GM23338 (cell line): ENCODE results near the gene ZDHHC8. TPM values are rescaled to one million over a fixed set of nuclear protein-coding genes. Genes with fewer than 3 reads are reported as not detected.

ENCODE experiments used
- ATAC-seq: fragments of 200-7000 bp; cut with Tn5 transposase; 3 replicates; pipeline ENCODE4 v1.9.1; 2020
- DNase-seq: peaks from one replicate; pipeline ENCODE4 v3.0.0-alpha.2; 2015; ENCODE audit warnings: low spot score
- H2AFZ ChIP-seq: fragments of 200-600 bp; sonication (generic); 2 replicates; pipeline ENCODE4 v1.8.0; 2016; ENCODE audit warnings: antibody characterized with exemption, mild to moderate bottlenecking, moderate library complexity
- H3F3A ChIP-seq: fragments of 200-600 bp; sonication (generic); replicated peaks from 2 replicates; pipeline ENCODE4 v1.8.0; 2017; ENCODE audit warnings: antibody characterized with exemption, mixed run types, low read depth
- H3K27ac ChIP-seq: fragments of 200-600 bp; sonication (generic); 2 replicates; pipeline ENCODE4 v1.6.1; 2016; ENCODE audit warnings: low read depth
- H3K27me3 ChIP-seq: fragments of 200-600 bp; sonication (generic); 2 replicates; pipeline ENCODE4 v1.8.0; 2016; ENCODE audit warnings: mild to moderate bottlenecking, mixed run types, moderate library complexity; ENCODE audit not compliant: insufficient read depth
- H3K36me3 ChIP-seq: fragments of 200-600 bp; sonication (generic); 2 replicates; pipeline ENCODE4 v1.8.0; 2016; ENCODE audit warnings: mild to moderate bottlenecking; ENCODE audit not compliant: insufficient read depth
- H3K4me1 ChIP-seq: fragments of 200-600 bp; sonication (generic); 2 replicates; pipeline ENCODE4 v1.8.0; 2016; ENCODE audit warnings: mild to moderate bottlenecking, moderate library complexity; ENCODE audit not compliant: insufficient read depth
- H3K4me2 ChIP-seq: fragments of 200-600 bp; sonication (generic); 2 replicates; pipeline ENCODE4 v1.7.1; 2017; ENCODE audit warnings: mixed run types
- H3K4me3 ChIP-seq: fragments of 200-600 bp; sonication (generic); 2 replicates; pipeline ENCODE4 v1.6.1; 2016; ENCODE audit warnings: mixed run types
- H3K79me2 ChIP-seq: fragments of 200-600 bp; sonication (generic); replicated peaks from 2 replicates; pipeline ENCODE4 v1.8.0; 2017; ENCODE audit warnings: mild to moderate bottlenecking; ENCODE audit not compliant: insufficient read depth
- H3K9me2 ChIP-seq: fragments of 200-600 bp; sonication (generic); 2 replicates; pipeline ENCODE4 v1.8.0; 2017; ENCODE audit not compliant: insufficient read depth
- H4K20me1 ChIP-seq: fragments of 200-600 bp; sonication (generic); replicated peaks from 2 replicates; pipeline ENCODE4 v1.8.0; 2017; ENCODE audit warnings: mild to moderate bottlenecking; ENCODE audit not compliant: insufficient read depth
- H3K27ac Mint-ChIP-seq: 2 replicates; pipeline ENCODE4 v1.8.0; 2020; ENCODE audit warnings: inconsistent platforms, mild to moderate bottlenecking, moderate library complexity, mixed read lengths
- H3K27me3 Mint-ChIP-seq: 3 replicates; pipeline ENCODE4 v1.8.0; 2022; ENCODE audit warnings: low read depth, mild to moderate bottlenecking, moderate library complexity, mixed read lengths, inconsistent platforms; ENCODE audit not compliant: insufficient read depth, poor library complexity
- H3K36me3 Mint-ChIP-seq: 3 replicates; pipeline ENCODE4 v1.8.0; 2021; ENCODE audit warnings: low read depth, mild to moderate bottlenecking, inconsistent platforms, moderate library complexity, mixed read lengths
- H3K4me1 Mint-ChIP-seq: 3 replicates; pipeline ENCODE4 v1.8.0; 2020; ENCODE audit warnings: mild to moderate bottlenecking, inconsistent platforms, mixed read lengths
- H3K4me3 Mint-ChIP-seq: 3 replicates; pipeline ENCODE4 v1.8.0; 2021; ENCODE audit warnings: moderate library complexity, mild to moderate bottlenecking, inconsistent platforms, mixed read lengths
- H3K9me3 Mint-ChIP-seq: 3 replicates; pipeline ENCODE4 v1.8.0; 2020; ENCODE audit warnings: moderate library complexity, mild to moderate bottlenecking, inconsistent platforms, mixed read lengths
- CREB1 ChIP-seq: fragments of 250-450 bp; sonication (Bioruptor Pico); IDR thresholded peaks from 2 replicates; pipeline ENCODE4 v1.5.0; 2020; ENCODE audit warnings: low read depth, mild to moderate bottlenecking, moderate library complexity
- EZH2 ChIP-seq: fragments of 200-600 bp; sonication (generic); IDR thresholded peaks from one replicate; pipeline ENCODE4 v1.8.0; 2017; ENCODE audit warnings: antibody characterized with exemption, mild to moderate bottlenecking, low read depth; ENCODE audit not compliant: unreplicated experiment
- EZH2phosphoT487 ChIP-seq: fragments of 200-600 bp; sonication (generic); IDR thresholded peaks from one replicate; pipeline ENCODE4 v1.8.1; 2018; ENCODE audit warnings: antibody characterized with exemption; ENCODE audit not compliant: unreplicated experiment
- JUNB ChIP-seq: IDR thresholded peaks from one replicate; pipeline ENCODE4 v1.6.1; 2016; ENCODE audit warnings: antibody characterized with exemption; ENCODE audit not compliant: unreplicated experiment
- NANOG ChIP-seq: IDR thresholded peaks from 2 replicates; pipeline ENCODE4 v1.6.1; 2016; ENCODE audit warnings: antibody characterized with exemption, borderline replicate concordance
- STAT1 ChIP-seq: IDR thresholded peaks from one replicate; pipeline ENCODE4 v1.6.1; 2016; ENCODE audit warnings: antibody characterized with exemption; ENCODE audit not compliant: unreplicated experiment
- ZNF114 ChIP-seq: fragments of 250-450 bp; sonication (Bioruptor Pico); IDR thresholded peaks from 2 replicates; pipeline ENCODE4 v1.5.0; 2020; ENCODE audit warnings: mild to moderate bottlenecking, moderate library complexity
- ZNF331 ChIP-seq: fragments of 250-450 bp; sonication (Bioruptor Pico); IDR thresholded peaks from 2 replicates; pipeline ENCODE4 v1.5.0; 2020; ENCODE audit warnings: low read depth, mild to moderate bottlenecking, moderate library complexity
- polyA plus RNA-seq: library from polyadenylated mRNA; unstranded; fragments of >200 nt; fragmentation: Nextera tagmentation; extraction: Ambion mirVana; gene quantifications from 2 replicates; pipeline ENCODE4 v1.2.1, GENCODE V29; 2016
- total RNA-seq: library from RNA; depleted of rRNA; stranded (reverse); fragments of >200 nt; shearing (Covaris generic); gene quantifications from 2 replicates; pipeline ENCODE4 v1.2.3, GENCODE V29; 2014
- TF ChIP-seq, protein P1 (sequence below), 2 experiments: fragments of 200-600 bp in 1 of 2; sonication (generic) in 1 of 2; conservative IDR thresholded peaks; 2 replicates each; pipeline versions ENCODE4 v1.5.1 to v1.6.1; 2016 to 2017; ENCODE audit warnings: antibody characterized with exemption in 2 of 2, low read depth in 2 of 2, mild to moderate bottlenecking in 2 of 2, moderate library complexity in 1 of 2
- TF ChIP-seq, protein P2 (sequence below): IDR thresholded peaks from 2 replicates; pipeline ENCODE4 v1.6.1; 2016; ENCODE audit warnings: antibody characterized with exemption
- TF ChIP-seq, protein P3 (sequence below): IDR thresholded peaks from one replicate; pipeline ENCODE4 v1.6.1; 2018; ENCODE audit warnings: antibody characterized with exemption; ENCODE audit not compliant: unreplicated experiment

ZDHHC8 gene
- total and polyA plus RNA-seq, 2 experiments from 2014 or later, result 13.7 to 47.6 TPM

DNA sequence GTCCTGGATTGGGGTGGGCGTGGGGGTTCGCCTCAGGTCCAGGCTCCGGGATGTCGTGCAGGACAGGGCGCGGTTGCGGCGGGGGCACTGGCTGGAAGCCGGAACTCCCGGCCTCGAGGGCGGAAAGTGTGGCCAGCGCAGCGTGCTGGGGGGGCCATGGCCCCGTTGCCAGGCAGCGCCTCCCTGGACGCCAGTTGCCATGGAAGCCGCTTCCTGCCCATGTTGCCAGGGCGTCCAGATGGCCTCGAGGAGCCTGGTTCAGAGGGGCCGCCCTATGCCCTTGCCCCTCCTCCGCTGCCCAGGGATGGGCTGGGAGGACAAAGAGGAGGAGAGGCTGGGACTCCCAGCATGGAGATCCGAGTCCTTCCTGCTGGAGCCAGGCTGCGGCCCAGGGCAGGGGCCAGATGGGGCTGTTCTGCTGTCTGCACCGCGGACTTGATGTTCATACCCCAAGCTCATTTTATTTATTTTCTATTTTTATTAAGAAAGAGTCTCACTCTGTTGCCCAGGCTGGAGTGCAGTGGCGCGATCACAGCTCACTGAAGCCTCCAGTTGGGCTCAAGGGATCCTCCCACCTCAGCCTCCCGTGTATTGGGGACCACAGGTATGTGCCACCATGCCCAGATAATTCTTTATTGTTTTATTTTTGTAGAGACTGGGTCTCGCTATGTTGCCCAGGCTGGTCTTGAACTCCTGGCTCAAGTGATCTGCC lies 23.9 kb downstream of the ZDHHC8 start:
- no peak overlapping the region for H3K4me2 ChIP-seq
- Mint-ChIP-seq H3K27ac (no peak overlapping the region), H3K9me3 (no peaks in the 10 kb centered on the region), H3K27me3 (peaks cover 9% of the 10 kb centered on the region), H3K4me3 (no peak overlapping the region), H3K4me1 (peaks cover 10% of the 10 kb centered on the region), H3K36me3 (no peaks in the 10 kb centered on the region)
- ATAC-seq (no peak), DNase-seq (no peak)
- H3K27me3 ChIP-seq, result no peaks in the 10 kb centered on the region
- H3K9me2 ChIP-seq, result no peaks in the 10 kb centered on the region
- H3K27ac ChIP-seq, result no peak overlapping the region
- no peaks in the 10 kb centered on the region for H3K36me3 ChIP-seq
- no peaks in the 10 kb centered on the region for H3K79me2 ChIP-seq
- TF ChIP-seq NANOG (no peak), CREB1 (CRISPR knock-in tag) (no peak), ZNF331 (CRISPR knock-in tag) (no peak), STAT1 (no peak), JUNB (no peak), EZH2phosphoT487 (no peak), EZH2 (no peak), ZNF114 (no peak)
- TF ChIP-seq, protein P1, sequence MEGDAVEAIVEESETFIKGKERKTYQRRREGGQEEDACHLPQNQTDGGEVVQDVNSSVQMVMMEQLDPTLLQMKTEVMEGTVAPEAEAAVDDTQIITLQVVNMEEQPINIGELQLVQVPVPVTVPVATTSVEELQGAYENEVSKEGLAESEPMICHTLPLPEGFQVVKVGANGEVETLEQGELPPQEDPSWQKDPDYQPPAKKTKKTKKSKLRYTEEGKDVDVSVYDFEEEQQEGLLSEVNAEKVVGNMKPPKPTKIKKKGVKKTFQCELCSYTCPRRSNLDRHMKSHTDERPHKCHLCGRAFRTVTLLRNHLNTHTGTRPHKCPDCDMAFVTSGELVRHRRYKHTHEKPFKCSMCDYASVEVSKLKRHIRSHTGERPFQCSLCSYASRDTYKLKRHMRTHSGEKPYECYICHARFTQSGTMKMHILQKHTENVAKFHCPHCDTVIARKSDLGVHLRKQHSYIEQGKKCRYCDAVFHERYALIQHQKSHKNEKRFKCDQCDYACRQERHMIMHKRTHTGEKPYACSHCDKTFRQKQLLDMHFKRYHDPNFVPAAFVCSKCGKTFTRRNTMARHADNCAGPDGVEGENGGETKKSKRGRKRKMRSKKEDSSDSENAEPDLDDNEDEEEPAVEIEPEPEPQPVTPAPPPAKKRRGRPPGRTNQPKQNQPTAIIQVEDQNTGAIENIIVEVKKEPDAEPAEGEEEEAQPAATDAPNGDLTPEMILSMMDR (conservative IDR thresholded peaks at IDR 0.05; ENCODE audit: low read depth in 2 of 2), result no peak
- TF ChIP-seq, protein P2, sequence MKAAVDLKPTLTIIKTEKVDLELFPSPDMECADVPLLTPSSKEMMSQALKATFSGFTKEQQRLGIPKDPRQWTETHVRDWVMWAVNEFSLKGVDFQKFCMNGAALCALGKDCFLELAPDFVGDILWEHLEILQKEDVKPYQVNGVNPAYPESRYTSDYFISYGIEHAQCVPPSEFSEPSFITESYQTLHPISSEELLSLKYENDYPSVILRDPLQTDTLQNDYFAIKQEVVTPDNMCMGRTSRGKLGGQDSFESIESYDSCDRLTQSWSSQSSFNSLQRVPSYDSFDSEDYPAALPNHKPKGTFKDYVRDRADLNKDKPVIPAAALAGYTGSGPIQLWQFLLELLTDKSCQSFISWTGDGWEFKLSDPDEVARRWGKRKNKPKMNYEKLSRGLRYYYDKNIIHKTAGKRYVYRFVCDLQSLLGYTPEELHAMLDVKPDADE, result no peak
- TF ChIP-seq, protein P3, sequence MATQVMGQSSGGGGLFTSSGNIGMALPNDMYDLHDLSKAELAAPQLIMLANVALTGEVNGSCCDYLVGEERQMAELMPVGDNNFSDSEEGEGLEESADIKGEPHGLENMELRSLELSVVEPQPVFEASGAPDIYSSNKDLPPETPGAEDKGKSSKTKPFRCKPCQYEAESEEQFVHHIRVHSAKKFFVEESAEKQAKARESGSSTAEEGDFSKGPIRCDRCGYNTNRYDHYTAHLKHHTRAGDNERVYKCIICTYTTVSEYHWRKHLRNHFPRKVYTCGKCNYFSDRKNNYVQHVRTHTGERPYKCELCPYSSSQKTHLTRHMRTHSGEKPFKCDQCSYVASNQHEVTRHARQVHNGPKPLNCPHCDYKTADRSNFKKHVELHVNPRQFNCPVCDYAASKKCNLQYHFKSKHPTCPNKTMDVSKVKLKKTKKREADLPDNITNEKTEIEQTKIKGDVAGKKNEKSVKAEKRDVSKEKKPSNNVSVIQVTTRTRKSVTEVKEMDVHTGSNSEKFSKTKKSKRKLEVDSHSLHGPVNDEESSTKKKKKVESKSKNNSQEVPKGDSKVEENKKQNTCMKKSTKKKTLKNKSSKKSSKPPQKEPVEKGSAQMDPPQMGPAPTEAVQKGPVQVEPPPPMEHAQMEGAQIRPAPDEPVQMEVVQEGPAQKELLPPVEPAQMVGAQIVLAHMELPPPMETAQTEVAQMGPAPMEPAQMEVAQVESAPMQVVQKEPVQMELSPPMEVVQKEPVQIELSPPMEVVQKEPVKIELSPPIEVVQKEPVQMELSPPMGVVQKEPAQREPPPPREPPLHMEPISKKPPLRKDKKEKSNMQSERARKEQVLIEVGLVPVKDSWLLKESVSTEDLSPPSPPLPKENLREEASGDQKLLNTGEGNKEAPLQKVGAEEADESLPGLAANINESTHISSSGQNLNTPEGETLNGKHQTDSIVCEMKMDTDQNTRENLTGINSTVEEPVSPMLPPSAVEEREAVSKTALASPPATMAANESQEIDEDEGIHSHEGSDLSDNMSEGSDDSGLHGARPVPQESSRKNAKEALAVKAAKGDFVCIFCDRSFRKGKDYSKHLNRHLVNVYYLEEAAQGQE, result no peak
- H3F3A ChIP-seq, result no peaks in the 10 kb centered on the region
- no peaks in the 10 kb centered on the region for H4K20me1 ChIP-seq
- H3K4me1 ChIP-seq, result no peaks in the 10 kb centered on the region
- no peak overlapping the region for H2AFZ ChIP-seq
- no peak overlapping the region for H3K4me3 ChIP-seq
